T-helper 17 cell (primary cell): Measurements from ENCODE around the gene GPR179. TPM values are rescaled to one million over a fixed set of nuclear protein-coding genes. Genes with fewer than 3 reads are reported as not detected.

Experiments
- ATAC-seq: fragments of 150-1000 bp; cut with Tn5 transposase; 2 replicates; pipeline ENCODE4 v1.10.0; 2021; ENCODE audit warnings: mild to moderate bottlenecking, moderate library complexity
- DNase-seq, 3 donors: peaks; one replicate each; pipeline versions ENCODE4 v3.0.0 to v3.0.0-alpha.2; 2020 to 2021
- H3K9me3 ChIP-seq: one replicate; pipeline ENCODE4 v1.7.0; 2013; ENCODE audit warnings: low read length, mild to moderate bottlenecking; ENCODE audit not compliant: control insufficient read depth, poor library complexity, severe bottlenecking
- H3K27ac Mint-ChIP-seq: one replicate; pipeline ENCODE4 v1.8.0; 2022; ENCODE audit warnings: mild to moderate bottlenecking, moderate library complexity, mixed read lengths
- H3K27me3 Mint-ChIP-seq: one replicate; pipeline ENCODE4 v1.8.0; 2022; ENCODE audit warnings: mixed read lengths
- H3K36me3 Mint-ChIP-seq: one replicate; pipeline ENCODE4 v1.8.0; 2022; ENCODE audit warnings: low read depth, mixed read lengths
- H3K4me1 Mint-ChIP-seq: one replicate; pipeline ENCODE4 v1.8.0; 2022; ENCODE audit warnings: mild to moderate bottlenecking, mixed read lengths
- H3K4me3 Mint-ChIP-seq: one replicate; pipeline ENCODE4 v1.8.0; 2022; ENCODE audit warnings: mild to moderate bottlenecking, moderate library complexity, mixed read lengths
- total RNA-seq, 4 donors: library from RNA in 2 of 4; stranded (reverse) in 2 of 4; gene quantifications; one replicate each; pipeline ENCODE4 v1.2.3 and lab custom pipeline; 2022 to 2026

Gene GPR179, protein sequence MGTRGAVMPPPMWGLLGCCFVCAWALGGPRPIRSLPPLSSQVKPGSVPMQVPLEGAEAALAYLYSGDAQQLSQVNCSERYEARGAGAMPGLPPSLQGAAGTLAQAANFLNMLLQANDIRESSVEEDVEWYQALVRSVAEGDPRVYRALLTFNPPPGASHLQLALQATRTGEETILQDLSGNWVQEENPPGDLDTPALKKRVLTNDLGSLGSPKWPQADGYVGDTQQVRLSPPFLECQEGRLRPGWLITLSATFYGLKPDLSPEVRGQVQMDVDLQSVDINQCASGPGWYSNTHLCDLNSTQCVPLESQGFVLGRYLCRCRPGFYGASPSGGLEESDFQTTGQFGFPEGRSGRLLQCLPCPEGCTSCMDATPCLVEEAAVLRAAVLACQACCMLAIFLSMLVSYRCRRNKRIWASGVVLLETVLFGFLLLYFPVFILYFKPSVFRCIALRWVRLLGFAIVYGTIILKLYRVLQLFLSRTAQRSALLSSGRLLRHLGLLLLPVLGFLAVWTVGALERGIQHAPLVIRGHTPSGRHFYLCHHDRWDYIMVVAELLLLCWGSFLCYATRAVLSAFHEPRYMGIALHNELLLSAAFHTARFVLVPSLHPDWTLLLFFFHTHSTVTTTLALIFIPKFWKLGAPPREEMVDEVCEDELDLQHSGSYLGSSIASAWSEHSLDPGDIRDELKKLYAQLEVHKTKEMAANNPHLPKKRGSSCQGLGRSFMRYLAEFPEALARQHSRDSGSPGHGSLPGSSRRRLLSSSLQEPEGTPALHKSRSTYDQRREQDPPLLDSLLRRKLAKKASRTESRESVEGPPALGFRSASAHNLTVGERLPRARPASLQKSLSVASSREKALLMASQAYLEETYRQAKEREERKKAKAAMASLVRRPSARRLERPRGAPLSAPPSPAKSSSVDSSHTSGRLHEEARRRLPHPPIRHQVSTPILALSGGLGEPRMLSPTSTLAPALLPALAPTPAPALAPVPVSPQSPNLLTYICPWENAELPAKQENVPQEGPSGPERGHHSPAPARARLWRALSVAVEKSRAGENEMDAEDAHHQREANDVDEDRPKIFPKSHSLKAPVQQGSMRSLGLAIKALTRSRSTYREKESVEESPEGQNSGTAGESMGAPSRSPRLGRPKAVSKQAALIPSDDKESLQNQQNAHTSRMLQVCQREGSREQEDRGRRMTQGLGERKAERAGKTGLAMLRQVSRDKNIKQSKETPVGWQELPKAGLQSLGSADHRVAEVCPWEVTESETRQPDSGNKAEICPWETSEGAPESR (N-terminal part only)
- not detected for total RNA-seq
- 0.08 to 0.35 reads per million in 2 donors for total RNA-seq (lab: John Stamatoyannopoulos, UW)

DNA sequence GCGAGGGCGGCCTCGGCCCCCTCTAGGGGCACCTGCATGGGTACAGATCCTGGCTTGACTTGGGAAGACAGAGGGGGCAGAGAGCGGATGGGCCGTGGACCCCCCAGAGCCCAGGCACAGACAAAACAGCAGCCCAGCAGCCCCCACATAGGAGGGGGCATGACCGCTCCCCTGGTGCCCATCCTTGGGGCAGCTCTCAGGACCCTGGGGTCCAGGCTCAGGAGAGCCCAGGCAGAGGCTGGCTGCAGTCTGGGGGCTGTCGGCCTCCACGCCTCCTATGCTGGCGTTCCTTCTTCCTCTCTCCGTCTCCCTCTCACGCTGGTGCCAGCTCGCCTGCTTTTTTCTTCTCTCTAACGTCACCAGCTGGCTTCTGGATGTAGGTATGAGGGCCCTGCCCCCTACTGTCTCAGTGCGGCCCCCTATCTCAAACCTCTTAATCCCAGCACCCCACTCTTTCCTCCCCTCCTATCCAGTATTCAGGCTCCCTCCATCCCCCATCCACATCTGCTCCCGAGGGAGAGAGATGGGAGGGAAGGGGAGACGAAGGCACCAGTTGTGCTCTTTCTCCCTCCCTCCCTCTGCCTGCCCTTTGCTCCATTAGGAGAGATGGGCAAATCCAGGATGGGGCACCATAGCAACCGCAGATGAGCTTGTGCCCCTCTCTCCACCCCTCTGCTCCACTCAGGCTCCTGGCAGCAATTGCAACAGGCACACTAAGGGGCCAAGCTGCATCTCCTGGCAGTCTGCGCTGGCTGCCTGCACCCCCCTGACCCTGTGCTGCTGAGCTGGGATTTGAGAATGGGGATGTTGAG lies at the start of gene GPR179:
TSS of gene GPR179 (minus strand) at position 349 of the 812 bp plus-strand sequence. CDS start at position 182, 167 bp downstream.
- H3K4me3 Mint-ChIP-seq: no peak within 1 kb of the TSS
- no peaks in the 10 kb centered on the region for H3K9me3 ChIP-seq
- ATAC-seq (no peak), DNase-seq (no peak)
- no peak within 1 kb of the TSS for H3K27ac Mint-ChIP-seq
- H3K36me3 Mint-ChIP-seq: peaks cover 3% of the 10 kb centered on the region
- H3K27me3 Mint-ChIP-seq: peaks cover 32% of the 10 kb centered on the region
- H3K4me1 Mint-ChIP-seq: peaks cover under 1% of the 10 kb centered on the region

DNA sequence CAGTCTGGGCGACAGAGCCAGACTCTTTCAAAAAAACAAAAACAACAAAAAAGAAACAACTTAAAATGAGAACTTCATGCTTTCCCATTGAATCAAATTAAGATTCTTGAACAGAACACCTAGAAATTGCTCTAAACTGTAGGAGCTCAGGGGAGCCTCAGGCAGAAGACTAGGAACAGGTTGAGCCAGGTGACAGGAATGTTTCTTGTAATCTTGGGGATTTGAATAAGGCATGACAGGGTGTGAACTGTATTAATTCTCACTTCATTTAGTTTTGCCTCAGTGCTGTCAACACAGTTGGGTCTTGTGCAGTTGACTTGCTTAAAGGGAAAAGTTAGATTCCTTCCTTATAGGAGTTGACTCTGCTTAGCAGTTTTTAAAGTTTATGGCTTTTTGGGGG lies 35.7 kb upstream of the GPR179 start:
- Mint-ChIP-seq H3K36me3 (no peaks in the 10 kb centered on the region), H3K4me3 (no peak overlapping the region), H3K4me1 (peaks cover 5% of the 10 kb centered on the region), H3K27me3 (no peaks in the 10 kb centered on the region), H3K27ac (no peak overlapping the region)
- ATAC-seq (no peak), DNase-seq (no peak)
- H3K9me3 ChIP-seq: no peaks in the 10 kb centered on the region

DNA sequence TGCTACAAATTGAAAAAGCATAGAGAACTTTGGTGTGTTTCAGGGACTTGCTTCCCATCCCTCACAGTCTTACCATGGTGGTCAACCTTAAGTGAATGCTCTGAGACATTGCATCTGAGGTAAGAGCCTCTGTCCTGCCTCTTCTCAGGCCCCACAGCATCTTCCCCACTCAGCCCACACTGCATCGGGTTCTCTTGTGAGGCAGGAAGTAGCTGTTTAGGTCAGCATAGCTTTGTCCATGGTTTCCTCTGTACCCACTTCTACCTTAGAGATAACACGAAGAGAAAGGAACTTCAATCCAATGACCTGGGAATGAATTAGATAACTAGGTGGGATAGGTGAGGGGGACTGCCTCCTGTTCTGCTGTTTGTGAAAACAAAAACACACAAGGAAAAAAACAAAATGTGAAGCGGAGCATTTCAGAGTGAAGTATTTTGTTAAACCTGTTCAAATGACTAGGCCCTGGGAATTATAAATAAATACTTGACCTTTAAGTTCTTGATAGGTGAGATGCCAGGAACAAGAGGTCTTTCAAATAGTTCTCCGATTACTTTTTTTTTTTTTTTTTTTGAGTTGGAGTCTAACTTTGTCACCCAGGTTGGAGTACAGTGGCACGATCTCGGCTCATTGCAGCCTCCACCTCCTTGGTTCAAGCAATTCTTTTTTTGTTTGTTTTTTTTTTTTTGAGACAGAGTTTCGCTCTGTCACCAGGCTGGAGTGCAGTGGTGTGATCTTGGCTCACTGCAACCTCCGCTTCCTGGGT lies 25.5 kb upstream of the GPR179 start:
- ATAC-seq: no peak
- no peaks in the 10 kb centered on the region for H3K27me3 Mint-ChIP-seq
- no peak overlapping the region for H3K4me3 Mint-ChIP-seq
- no peak for DNase-seq
- H3K9me3 ChIP-seq: no peaks in the 10 kb centered on the region
- peaks cover 6% of the 10 kb centered on the region for H3K36me3 Mint-ChIP-seq
- no peak overlapping the region for H3K27ac Mint-ChIP-seq
- H3K4me1 Mint-ChIP-seq: peaks cover 3% of the 10 kb centered on the region

DNA sequence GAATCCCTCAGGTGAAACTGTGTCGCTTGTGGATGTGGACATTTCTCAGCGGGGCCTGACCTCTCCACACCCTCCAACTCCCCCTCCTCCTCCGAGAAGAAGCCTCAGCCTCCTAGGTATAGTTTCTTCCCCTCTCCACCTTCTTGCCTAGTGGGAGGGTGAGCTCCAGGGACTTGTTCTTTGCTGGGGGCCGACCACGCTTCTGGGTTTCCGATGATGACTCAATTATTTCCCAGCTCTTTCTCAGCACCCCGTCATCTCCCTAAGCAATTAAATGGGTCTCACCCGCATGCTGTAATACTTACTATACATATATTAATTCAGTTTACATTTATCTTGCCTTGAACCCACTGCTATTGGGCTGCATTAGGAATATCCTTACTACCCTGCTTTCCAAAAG lies 21.0 kb upstream of the GPR179 start:
- no peak for DNase-seq
- Mint-ChIP-seq H3K4me3 (no peak overlapping the region), H3K27me3 (no peaks in the 10 kb centered on the region), H3K36me3 (peaks cover 3% of the 10 kb centered on the region), H3K27ac (no peak overlapping the region), H3K4me1 (peaks cover 3% of the 10 kb centered on the region)
- ATAC-seq: no peak
- no peaks in the 10 kb centered on the region for H3K9me3 ChIP-seq

DNA sequence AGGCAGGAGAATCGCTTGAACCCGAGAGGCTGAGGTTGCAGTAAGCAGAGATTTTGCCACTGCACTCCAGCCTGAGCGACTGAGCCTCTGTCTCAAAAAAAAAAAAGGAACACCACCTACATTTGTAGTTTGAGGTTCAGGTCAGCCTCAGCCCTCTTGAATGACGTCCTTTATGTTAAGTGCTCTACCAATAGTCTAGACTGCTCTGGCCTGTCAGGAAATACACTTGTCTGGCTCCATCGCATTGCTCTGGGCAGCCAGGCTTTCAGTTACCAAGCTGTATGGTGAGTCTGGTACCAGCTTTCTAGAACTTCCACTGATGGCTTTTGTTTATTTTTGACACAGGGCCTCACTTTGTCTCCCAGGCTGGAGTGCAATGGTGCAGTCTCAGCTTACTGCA lies 19.3 kb upstream of the GPR179 start:
- ATAC-seq (no peak), DNase-seq (no peak)
- H3K4me1 Mint-ChIP-seq: peaks cover 3% of the 10 kb centered on the region
- no peaks in the 10 kb centered on the region for H3K9me3 ChIP-seq
- no peaks in the 10 kb centered on the region for H3K36me3 Mint-ChIP-seq
- H3K4me3 Mint-ChIP-seq: no peak overlapping the region
- H3K27me3 Mint-ChIP-seq: no peaks in the 10 kb centered on the region
- H3K27ac Mint-ChIP-seq: no peak overlapping the region

DNA sequence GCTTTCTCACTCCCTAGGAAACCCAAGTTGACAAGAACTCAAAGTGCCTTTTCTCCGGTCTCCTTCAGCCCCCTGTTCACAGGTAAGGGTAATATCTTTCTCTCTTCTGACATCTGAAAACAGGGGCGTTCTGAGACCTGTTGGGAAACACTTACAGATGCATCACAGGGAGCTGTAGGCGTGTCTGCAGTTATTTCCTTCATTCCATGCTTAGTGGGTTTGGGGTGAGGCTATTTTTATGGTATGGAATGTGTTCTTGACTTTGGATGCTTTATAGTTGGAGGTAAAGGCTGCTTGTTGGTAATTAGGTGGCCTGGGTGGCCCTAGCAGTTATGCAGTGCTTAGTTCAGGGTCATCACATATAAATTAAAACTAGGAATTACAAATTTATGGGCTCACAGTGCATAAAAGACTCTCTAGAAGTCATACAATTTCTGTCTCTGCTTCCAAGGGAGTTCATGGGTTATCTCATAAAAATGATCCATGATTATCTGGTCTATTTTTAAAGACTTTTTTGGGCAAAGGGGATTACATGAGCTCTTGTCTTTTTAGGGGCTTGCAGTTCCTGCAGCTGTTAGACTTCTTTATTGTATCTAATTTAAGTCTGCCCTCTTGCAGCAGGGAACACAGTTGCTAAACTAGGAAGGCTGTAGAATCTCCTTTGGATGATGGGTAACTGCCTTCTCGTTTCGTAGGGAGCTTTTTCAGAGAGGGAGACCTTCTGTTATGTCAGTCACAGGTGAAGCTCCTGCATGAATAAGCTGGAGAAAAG lies 18.1 kb upstream of the GPR179 start:
- no peak for ATAC-seq
- no peaks in the 10 kb centered on the region for H3K9me3 ChIP-seq
- DNase-seq: no peak
- Mint-ChIP-seq H3K27ac (no peak overlapping the region), H3K36me3 (no peaks in the 10 kb centered on the region), H3K27me3 (no peaks in the 10 kb centered on the region), H3K4me3 (no peak overlapping the region), H3K4me1 (peaks cover 12% of the 10 kb centered on the region)

DNA sequence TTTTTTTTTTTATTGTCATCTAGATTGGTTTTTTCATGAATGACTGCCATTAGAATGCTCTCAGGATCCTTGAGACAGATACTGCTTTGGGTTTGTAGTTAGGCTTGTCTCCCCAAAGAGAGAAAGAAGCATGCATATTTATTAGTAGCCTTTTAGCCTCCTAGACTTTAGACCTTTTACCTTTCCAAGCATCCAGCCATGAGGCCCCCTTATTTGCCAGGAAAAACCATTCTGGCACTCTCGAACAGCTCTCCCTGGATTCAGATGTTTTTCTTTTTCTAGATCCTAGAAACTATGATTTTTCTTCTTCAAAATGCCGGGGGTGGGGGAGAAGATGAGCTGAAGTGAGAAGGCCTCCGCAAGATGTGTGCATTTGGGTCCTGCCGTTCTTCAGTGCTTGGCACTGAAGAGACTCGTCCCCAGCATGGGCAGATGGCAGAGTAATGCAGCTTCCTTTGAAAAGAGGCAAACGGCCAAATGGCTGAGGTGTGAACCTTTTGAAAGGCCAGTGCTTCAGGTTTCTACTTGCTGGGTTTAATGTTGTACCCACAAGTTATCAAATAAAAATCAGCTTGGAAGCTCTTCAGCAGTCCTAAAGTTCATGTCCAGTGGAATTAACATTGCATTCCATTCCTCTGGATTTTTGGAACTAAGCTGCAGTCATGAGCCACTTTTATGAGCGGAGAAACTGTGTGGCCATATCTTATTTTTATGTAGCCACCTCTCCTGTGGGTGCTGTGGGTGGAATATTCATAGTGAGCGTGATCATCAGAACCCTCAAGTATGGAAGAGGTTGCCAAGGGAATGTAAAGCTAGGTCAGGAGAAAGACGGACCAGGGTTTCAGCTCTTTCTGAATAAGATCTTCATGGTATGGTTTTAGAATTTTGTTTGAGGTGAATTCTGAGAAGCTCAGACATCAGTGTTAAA lies 15.1 kb upstream of the GPR179 start:
- peaks cover 33% of the 10 kb centered on the region for H3K4me1 Mint-ChIP-seq
- no peak overlapping the region for H3K27ac Mint-ChIP-seq
- ATAC-seq: no peak

DNA sequence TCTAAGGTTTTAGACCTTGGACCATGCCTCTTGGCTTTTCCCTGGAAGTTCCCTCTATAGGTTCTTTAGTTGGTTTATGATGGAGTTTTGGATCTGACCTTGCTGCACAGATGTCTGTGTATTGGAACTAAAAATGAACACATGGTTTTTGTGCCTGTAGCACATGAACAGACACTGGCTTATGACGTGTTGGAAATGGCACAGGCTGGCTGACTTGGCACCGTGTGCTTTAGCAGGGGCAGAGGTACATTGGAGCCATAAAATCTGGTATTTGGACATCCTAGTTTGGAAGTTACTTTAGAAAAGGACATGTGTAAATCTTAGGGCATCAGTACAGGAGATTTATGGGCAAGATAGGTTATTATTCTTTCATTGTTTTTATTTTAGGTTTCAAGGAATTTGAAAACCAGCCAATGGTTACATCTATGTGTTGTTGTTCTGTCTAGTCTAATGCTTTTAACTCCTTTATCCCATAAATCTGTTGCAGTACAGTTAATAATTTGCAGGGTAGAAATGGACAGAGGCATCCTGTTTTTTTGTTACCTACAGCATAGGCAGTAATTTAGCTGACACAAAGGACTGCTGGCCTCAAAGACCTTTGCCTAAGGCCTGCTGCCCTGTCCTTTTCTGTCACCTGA lies 13.8 kb upstream of the GPR179 start:
- Mint-ChIP-seq H3K36me3 (no peaks in the 10 kb centered on the region), H3K4me3 (no peak overlapping the region), H3K4me1 (peaks cover 35% of the 10 kb centered on the region), H3K27me3 (no peaks in the 10 kb centered on the region), H3K27ac (no peak overlapping the region)
- ATAC-seq (no peak), DNase-seq (no peak)
- no peaks in the 10 kb centered on the region for H3K9me3 ChIP-seq

More for the DNA sequence above, 15.1 kb upstream of the GPR179 start:
- no peak for DNase-seq
- Mint-ChIP-seq H3K4me3 (no peak overlapping the region), H3K27me3 (no peaks in the 10 kb centered on the region), H3K36me3 (no peaks in the 10 kb centered on the region)
- no peaks in the 10 kb centered on the region for H3K9me3 ChIP-seq

DNA sequence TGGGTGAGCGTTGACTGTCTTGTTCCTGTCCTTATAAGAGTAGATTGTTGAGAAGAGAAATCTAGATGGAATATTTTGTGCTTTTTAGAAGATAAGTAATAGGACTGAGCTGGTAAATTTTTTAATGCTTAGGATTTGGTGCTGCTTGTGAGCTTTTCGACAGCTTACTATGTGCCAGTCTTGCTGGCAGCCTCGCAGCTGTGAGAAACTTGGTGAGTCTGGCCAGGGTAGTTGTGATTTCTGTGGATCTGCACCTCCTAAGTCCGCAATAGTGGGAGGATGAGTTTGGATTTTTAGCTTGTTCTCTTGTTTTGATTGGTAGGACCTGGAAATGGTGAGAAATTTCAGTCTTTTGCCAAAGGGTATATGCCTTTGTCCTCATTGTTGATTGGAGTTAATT lies 11.5 kb upstream of the GPR179 start:
- no peaks in the 10 kb centered on the region for H3K36me3 Mint-ChIP-seq
- no peaks in the 10 kb centered on the region for H3K9me3 ChIP-seq
- no peak for DNase-seq
- peaks cover 34% of the 10 kb centered on the region for H3K4me1 Mint-ChIP-seq
- no peaks in the 10 kb centered on the region for H3K27me3 Mint-ChIP-seq
- H3K27ac Mint-ChIP-seq: no peak overlapping the region
- no peak for ATAC-seq
- peak overlapping the region; percentile 15 for H3K4me3 Mint-ChIP-seq

DNA sequence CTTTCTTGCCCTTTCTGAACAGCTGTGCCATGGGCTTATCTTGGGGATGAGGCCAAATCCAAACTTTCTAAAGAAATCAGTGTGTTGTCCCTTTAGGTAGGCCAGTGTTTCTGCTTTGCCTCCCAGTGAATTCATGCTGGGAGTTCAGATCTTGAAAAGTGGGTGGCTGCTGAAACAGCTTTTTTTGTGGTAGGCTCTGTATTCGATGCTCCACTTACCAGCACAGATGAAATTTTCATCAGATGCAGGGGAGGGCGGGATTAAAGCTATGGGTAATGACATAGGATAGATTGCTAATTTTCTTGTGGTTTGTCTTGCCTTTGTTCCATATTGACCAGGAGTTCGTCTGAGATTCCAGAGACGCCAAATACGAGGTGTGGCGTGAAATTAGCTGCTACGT lies 10.7 kb upstream of the GPR179 start:
- no peaks in the 10 kb centered on the region for H3K9me3 ChIP-seq
- H3K27me3 Mint-ChIP-seq: no peaks in the 10 kb centered on the region
- peaks cover 36% of the 10 kb centered on the region for H3K4me1 Mint-ChIP-seq
- ATAC-seq (no peak), DNase-seq (no peak)
- H3K4me3 Mint-ChIP-seq: peak overlapping the region; percentile 28
- no peak overlapping the region for H3K27ac Mint-ChIP-seq
- no peaks in the 10 kb centered on the region for H3K36me3 Mint-ChIP-seq
